GM12801 (cell line): ENCODE results near the gene DOCK1.

Experiments used
- CTCF ChIP-seq: IDR thresholded peaks from one replicate; pipeline ENCODE4 v1.5.1; 2011; ENCODE audit warnings: control low read depth; ENCODE audit not compliant: insufficient read length; ENCODE audit errors: extremely low read depth

DOCK1 gene

GRCh38 chr10:126940670-126941310, 35.6 kb downstream of the DOCK1 start:
- no peak for TF ChIP-seq CTCF

- TF ChIP-seq CTCF, result no peak
Observed at GRCh38 chr10:126944191-126944590, 39.0 kb downstream of the DOCK1 start.

GRCh38 chr10:126945351-126946030, 40.3 kb downstream of the DOCK1 start:
- no peak for TF ChIP-seq CTCF

GRCh38 chr10:126946746-126947145, 41.5 kb downstream of the DOCK1 start:
- no peak for TF ChIP-seq CTCF

GRCh38 chr10:126948355-126949160, 43.3 kb downstream of the DOCK1 start:
- TF ChIP-seq CTCF, result no peak

GRCh38 chr10:126949161-126949503, 43.9 kb downstream of the DOCK1 start:
- no peak for TF ChIP-seq CTCF

- no peak for TF ChIP-seq CTCF
Observed at GRCh38 chr10:126950401-126951105, 45.3 kb downstream of the DOCK1 start.
